T-helper 2 cell treated with Interferon-gamma antibody and Interleukin-4, amounts not matched to agents 5 μg/mL and 100 μg/mL, for 36 hours (primary cell): Measurements from ENCODE around the gene PHLDA2.

Experiments
- DNase-seq: peaks from one replicate; pipeline ENCODE4 v3.0.0; 2021; ENCODE audit warnings: low spot score
- H3K27ac Mint-ChIP-seq: one replicate; pipeline ENCODE4 v1.8.0; 2021; ENCODE audit warnings: mild to moderate bottlenecking, mixed read lengths
- H3K27me3 Mint-ChIP-seq: one replicate; pipeline ENCODE4 v1.8.0; 2021; ENCODE audit warnings: low read depth, mixed read lengths
- H3K36me3 Mint-ChIP-seq: one replicate; pipeline ENCODE4 v1.8.0; 2021; ENCODE audit warnings: low read depth, mixed read lengths
- H3K4me1 Mint-ChIP-seq: one replicate; pipeline ENCODE4 v1.8.0; 2021; ENCODE audit warnings: low read depth, mixed read lengths
- H3K4me3 Mint-ChIP-seq: one replicate; pipeline ENCODE4 v1.8.0; 2022; ENCODE audit warnings: mild to moderate bottlenecking, moderate library complexity, mixed read lengths
- H3K9me3 Mint-ChIP-seq: one replicate; pipeline ENCODE4 v1.8.0; 2021; ENCODE audit warnings: mixed read lengths

PHLDA2 gene

GRCh38 chr11:2897048-2897447 is 32.2 kb downstream of the PHLDA2 start:
- DNase-seq = no peak
- Mint-ChIP-seq H3K9me3 (no peaks in the 10 kb centered on the region), H3K4me3 (no peak overlapping the region), H3K27ac (no peak overlapping the region), H3K36me3 (peaks cover 3% of the 10 kb centered on the region), H3K4me1 (peaks cover 38% of the 10 kb centered on the region), H3K27me3 (no peaks in the 10 kb centered on the region)

DNA sequence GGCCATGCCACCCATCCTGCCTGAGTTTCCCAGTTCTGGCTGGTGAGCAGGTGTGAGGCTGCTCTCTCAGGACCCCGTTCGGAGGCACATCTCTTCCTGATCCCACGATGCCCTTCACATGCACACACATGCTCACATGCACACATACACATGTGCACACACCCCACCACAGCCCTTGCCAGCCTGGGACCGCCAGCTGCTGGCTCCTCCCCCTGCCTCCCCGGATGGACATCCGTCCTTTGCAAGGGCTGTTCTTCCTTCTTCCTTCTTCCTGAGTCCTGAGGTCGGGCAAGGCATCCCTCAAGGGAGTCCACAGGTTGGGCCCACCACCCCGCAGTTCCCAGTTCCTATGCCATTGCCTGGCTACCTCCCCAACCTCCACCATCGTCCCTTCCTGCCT is 33.2 kb downstream of the PHLDA2 start:
- no peak overlapping the region for H3K4me3 Mint-ChIP-seq
- peaks cover 42% of the 10 kb centered on the region for H3K4me1 Mint-ChIP-seq
- no peaks in the 10 kb centered on the region for H3K9me3 Mint-ChIP-seq
- no peak for DNase-seq
- no peaks in the 10 kb centered on the region for H3K27me3 Mint-ChIP-seq
- H3K36me3 Mint-ChIP-seq = peaks cover 3% of the 10 kb centered on the region
- H3K27ac Mint-ChIP-seq = peak overlapping the region; percentile 42

DNA sequence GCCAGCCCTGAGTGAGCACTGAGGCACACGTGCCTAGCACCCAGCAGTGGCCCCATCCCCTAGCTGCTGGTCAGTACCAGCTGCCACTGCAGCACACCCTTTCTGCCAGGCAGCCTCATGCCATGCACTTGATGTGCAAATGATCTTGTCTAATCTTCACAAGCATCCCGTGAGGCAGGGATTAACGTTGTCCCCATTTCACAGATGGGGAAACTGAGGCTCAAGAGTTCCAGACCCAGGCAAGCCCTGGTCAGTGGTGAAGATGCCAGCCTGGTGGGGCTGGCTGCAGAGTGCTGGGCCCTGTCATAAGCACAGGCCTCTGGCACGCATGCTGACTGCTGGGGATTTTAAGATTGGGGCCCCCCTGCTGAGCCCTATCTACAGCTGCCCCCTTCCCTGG is 35.3 kb downstream of the PHLDA2 start:
- H3K9me3 Mint-ChIP-seq = no peaks in the 10 kb centered on the region
- peak overlapping the region; percentile 15 for H3K27ac Mint-ChIP-seq
- H3K4me3 Mint-ChIP-seq = peak overlapping the region; percentile 14
- H3K27me3 Mint-ChIP-seq = no peaks in the 10 kb centered on the region
- H3K4me1 Mint-ChIP-seq = peaks cover 28% of the 10 kb centered on the region
- peaks cover 1% of the 10 kb centered on the region for H3K36me3 Mint-ChIP-seq
- DNase-seq = no peak

DNA sequence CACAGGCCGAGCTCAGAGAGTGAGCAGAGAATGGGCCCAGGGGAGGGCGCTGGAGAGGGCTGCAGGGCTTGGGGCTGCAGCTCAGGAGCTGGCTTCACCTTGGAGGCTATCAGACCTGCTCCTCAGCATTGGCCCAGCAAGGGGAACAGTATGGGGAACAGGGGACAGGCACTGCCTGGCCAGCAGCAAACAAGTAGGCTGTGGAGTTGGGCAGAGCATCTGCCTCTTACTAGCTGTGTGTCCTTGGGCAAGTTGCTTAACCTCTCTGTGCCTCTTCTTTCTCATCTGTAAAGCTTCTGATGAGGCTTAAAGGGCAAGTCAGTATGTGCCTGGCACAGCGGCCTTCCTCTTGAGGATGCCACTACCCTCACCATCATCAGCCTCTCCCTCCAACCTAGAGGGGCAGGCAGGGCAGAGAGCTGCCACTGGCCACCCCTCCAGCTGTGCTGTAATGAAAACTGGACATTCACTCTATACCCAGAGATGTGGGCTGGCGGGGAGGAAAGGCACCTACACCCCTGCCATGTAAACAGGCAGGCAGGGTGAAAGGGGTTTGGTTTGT is 36.2 kb downstream of the PHLDA2 start:
- Mint-ChIP-seq H3K9me3 (no peaks in the 10 kb centered on the region), H3K27ac (peak overlapping the region; percentile 81), H3K27me3 (no peaks in the 10 kb centered on the region), H3K4me1 (peaks cover 19% of the 10 kb centered on the region), H3K4me3 (peak overlapping the region; percentile 82), H3K36me3 (no peaks in the 10 kb centered on the region)
- peak; percentile 36 for DNase-seq

GRCh38 chr11:2892215-2892966 is 36.8 kb downstream of the PHLDA2 start:
- Mint-ChIP-seq H3K4me3 (peak overlapping the region; percentile 82), H3K27me3 (peaks cover 1% of the 10 kb centered on the region), H3K4me1 (peaks cover 14% of the 10 kb centered on the region), H3K9me3 (no peaks in the 10 kb centered on the region), H3K27ac (peak overlapping the region; percentile 81), H3K36me3 (no peaks in the 10 kb centered on the region)
- peak; percentile 63 for DNase-seq

DNA sequence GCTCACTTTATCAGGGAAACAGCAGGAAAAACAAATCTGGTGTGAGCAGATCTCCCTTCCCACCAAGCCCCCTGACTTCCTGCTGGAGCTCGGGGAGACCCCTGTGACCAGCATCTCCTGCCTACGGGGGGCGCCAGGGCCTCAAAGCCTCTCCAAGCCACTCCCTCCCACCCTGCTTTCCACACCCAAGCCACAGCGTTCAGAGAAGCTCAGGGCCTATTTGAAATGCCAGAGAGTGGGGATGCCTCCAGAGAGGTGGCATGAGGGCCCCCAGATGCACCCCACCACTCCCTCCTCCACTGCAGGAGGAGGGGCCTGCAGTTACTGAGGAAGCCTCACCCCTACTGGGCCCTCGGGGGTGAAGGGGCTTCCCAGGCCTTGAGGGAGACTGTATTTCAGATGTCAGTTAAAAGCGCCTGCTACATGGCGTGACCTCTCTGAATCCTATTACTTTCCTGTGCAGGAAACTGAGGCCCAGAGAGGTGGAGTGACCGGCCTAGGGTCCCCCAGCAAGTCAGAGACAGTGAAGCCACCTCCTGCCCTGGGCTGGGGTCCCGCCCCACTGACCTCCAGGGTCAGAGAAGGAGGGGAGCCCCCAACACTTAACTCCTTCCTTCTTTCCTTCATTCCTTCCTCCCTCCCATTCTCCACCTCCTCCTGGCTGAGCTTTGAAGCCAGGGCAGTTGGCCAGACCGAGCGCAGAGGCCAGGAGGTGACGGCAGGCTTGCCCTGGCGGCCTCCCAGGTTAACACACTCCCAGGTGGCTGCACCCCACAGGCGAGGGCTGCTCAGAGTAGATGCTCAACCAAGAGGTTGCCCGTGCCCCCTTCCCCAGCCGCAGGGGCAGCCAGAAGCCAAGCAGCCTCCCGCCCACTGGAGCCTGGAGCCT is 37.6 kb downstream of the PHLDA2 start:
- H3K4me1 Mint-ChIP-seq = peaks cover 14% of the 10 kb centered on the region
- peak overlapping the region; percentile 82 for H3K4me3 Mint-ChIP-seq
- no peaks in the 10 kb centered on the region for H3K36me3 Mint-ChIP-seq
- no peaks in the 10 kb centered on the region for H3K9me3 Mint-ChIP-seq
- DNase-seq = no peak
- peaks cover 8% of the 10 kb centered on the region for H3K27me3 Mint-ChIP-seq
- H3K27ac Mint-ChIP-seq = peak overlapping the region; percentile 81

DNA sequence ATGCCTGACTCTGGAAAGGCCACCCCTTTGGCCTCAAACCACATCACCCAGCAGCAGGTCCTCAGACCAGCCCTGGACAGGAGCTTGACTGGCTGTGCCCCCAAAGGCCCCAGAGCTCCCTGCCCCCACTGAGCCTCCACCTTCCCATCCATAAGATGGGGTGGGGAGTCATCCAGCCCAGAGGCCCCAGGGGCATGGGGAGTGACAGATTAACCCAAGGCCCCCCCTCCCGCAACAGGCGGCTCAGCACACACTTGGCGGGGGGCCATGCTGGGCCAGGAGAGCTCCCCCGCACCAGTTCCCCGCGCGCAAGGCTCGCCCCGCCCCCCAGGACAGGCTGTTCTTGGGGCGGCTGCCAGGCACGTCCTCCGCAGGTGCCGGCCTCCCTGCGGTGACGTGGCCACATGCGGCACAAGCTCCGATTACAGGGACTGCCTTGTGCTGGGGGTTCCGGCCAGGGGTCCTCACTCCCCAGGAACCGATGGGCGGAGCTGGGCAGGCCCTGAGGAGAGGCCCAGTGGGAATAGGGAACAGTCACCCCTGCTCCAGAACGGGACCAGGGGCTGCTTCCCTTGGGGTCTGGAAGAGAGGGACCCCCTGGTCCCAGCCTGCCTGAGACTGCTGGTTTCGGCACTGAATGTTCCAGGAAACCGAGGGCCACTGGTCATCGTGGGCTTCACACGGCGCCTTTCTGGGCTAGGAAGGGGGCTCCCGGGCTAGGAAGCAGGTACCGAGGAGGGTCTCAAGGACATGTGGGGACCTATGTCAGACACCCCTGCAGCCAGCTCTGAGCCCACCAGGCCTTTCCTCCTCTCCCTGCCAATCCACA is 38.5 kb downstream of the PHLDA2 start:
- Mint-ChIP-seq H3K27ac (peak overlapping the region; percentile 15), H3K9me3 (no peaks in the 10 kb centered on the region), H3K27me3 (peaks cover 9% of the 10 kb centered on the region), H3K4me3 (no peak overlapping the region), H3K36me3 (no peaks in the 10 kb centered on the region), H3K4me1 (peaks cover 14% of the 10 kb centered on the region)
- DNase-seq = no peak

DNA sequence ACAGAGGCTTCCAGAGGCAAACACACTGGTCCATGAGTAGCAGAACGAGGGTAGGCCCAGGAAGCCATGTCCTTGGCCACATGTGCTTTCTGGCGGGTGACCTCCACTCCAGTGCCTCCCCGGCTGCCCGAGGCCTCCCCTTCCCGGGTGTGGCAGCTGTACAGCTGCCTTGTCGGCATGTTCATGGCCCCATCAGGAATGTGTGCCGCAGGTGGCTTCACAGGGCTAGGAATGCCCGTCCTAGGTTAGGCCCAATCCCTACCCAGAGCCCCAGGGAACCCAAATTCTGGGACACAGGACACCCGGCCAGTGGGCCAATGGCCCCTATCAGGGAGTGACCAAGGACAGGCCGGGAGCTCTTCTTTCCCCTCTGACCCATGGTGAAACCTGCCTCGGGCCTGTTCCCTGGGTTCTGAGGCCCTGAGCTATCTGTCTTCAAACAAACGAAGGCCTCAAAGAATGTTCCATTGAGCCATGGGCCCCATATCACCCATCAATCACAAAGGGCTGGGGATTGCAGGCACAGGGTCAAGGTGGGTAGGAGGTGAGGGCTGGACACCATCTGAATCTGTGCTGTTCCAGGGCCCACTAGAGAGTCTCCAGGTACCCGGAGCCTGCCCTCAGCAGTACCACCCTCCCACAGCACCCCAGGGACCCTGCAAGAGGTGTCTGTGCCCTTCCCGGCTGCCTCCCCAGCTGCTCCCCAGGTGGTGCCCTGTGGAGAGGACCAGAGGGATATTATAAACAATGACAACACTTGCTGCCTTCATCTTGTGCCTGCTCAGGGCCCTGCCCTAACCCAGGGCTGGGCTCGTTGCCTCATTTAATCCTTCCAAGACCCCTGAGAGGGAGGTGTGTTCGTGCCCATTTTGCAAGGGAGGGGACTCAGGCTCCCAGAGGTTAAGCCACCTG is 39.6 kb downstream of the PHLDA2 start:
- H3K9me3 Mint-ChIP-seq = no peaks in the 10 kb centered on the region
- DNase-seq = no peak
- H3K4me3 Mint-ChIP-seq = no peak overlapping the region
- peaks cover 17% of the 10 kb centered on the region for H3K4me1 Mint-ChIP-seq
- H3K27ac Mint-ChIP-seq = no peak overlapping the region
- H3K36me3 Mint-ChIP-seq = no peaks in the 10 kb centered on the region
- peaks cover 11% of the 10 kb centered on the region for H3K27me3 Mint-ChIP-seq

DNA sequence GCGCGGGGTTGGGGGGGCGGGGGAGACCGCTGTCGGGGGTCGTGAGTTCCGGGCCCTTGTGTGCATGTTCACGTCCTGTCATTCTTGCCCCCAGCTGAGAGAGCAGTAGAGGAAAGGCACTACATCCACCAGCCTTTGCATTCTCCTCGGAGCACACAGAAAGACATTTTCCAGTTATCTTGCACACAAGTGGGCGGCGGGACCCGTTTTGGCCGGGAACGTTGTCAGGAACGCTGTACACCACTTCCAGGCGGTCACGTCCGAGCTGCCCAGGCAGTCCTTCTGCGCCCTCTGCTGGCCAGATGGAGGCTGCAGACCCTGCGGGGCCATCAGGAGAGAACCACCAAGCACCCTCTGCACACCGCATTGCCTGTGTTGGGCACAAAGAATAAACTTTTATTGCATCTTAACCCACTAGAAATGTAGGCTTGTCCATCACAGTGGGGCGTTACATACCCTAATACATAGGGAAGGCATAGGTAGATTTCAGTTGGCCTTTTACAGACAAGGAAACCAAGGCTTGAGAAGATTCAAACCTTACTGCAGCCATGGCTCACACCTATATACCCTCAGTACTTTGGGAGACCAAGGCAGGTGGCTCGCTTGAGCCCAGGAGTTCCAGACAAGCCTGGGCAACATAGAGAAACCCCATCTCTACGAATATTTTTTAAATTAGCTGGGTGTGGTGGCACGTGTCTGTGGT is 40.8 kb downstream of the PHLDA2 start:
- DNase-seq = peak; percentile 80
- Mint-ChIP-seq H3K4me1 (peaks cover 17% of the 10 kb centered on the region), H3K27ac (no peak overlapping the region), H3K4me3 (no peak overlapping the region), H3K9me3 (no peaks in the 10 kb centered on the region), H3K27me3 (peaks cover 14% of the 10 kb centered on the region), H3K36me3 (no peaks in the 10 kb centered on the region)

GRCh38 chr11:2887515-2888195 is 41.6 kb downstream of the PHLDA2 start:
- no peak for DNase-seq
- Mint-ChIP-seq H3K36me3 (no peaks in the 10 kb centered on the region), H3K9me3 (no peaks in the 10 kb centered on the region), H3K4me1 (peaks cover 11% of the 10 kb centered on the region), H3K27me3 (peaks cover 22% of the 10 kb centered on the region), H3K27ac (no peak overlapping the region), H3K4me3 (peak overlapping the region; percentile 32)

GRCh38 chr11:2886936-2887335 is 42.3 kb downstream of the PHLDA2 start:
- peak overlapping the region; percentile 63 for H3K4me3 Mint-ChIP-seq
- H3K36me3 Mint-ChIP-seq = no peaks in the 10 kb centered on the region
- peaks cover 27% of the 10 kb centered on the region for H3K27me3 Mint-ChIP-seq
- H3K9me3 Mint-ChIP-seq = no peaks in the 10 kb centered on the region
- DNase-seq = no peak
- H3K27ac Mint-ChIP-seq = no peak overlapping the region
- H3K4me1 Mint-ChIP-seq = peaks cover 8% of the 10 kb centered on the region
